ENCODE data around the gene BCAR3.

Gene BCAR3

DNA sequence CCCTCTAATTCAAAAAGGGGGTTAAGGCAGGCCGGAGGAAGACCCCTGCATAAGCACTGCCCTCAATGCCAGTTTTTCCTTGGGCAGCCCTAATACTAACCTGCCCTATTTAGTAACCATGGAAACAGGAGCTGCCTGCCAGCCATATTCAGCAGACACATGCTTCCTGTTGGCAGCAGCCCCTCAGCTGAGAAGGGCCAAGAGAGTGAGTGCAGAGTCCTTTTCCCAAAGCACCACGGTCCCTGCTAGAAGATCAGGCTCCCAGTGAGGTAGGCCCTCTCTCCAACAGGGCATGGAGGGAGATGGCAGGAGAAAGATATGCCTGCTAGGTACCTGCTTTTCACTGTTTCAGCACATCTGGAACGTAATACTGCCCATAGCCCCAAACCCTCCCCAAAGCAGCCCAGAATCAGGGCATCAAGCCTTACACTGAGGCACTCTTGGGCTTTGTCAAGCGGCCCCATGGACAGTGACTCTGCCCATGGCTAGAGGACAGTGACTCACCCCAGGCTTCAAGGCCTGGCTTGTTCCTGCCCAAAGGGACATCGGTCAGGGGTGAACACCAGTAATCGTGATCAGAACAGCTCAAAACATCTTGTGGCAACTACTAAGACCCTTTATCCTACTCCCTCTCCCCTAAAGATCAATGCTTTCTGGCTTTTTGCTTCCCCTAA is 64.5 kb downstream of the BCAR3 start:
- Histone ChIP-seq H3K36me3 (ENCODE audit: insufficient read depth, low read length) (no peaks in the 10 kb centered on the region), H3K9ac (ENCODE audit: low read depth, low read length) (no peak overlapping the region), H4K20me1 (ENCODE audit: insufficient read depth, low read length) (no peaks in the 10 kb centered on the region), H3K9me3 (ENCODE audit: insufficient read depth, low read length, severe bottlenecking) (no peaks in the 10 kb centered on the region), H3K27me3 (ENCODE audit: insufficient read depth, low read length, poor library complexity) (no peaks in the 10 kb centered on the region), H2AFZ (ENCODE audit: low read depth, low read length) (no peak overlapping the region), H3K79me2 (ENCODE audit: insufficient read depth, low read length) (no peaks in the 10 kb centered on the region), H3K4me1 (ENCODE audit: insufficient read depth, low read length) (no peaks in the 10 kb centered on the region), H3K4me3 (ENCODE audit: low read depth in 1 of 2, low read length in 2 of 2) (no peak overlapping the region), H3K27ac (ENCODE audit: low read length) (no peak overlapping the region), H3K4me2 (ENCODE audit: insufficient read depth, low read length) (no peak overlapping the region)
- ATAC-seq (ENCODE audit: insufficient read depth, low read depth) (peak; percentile 70), DNase-seq (peak; percentile 14)
- TF ChIP-seq, protein P1, sequence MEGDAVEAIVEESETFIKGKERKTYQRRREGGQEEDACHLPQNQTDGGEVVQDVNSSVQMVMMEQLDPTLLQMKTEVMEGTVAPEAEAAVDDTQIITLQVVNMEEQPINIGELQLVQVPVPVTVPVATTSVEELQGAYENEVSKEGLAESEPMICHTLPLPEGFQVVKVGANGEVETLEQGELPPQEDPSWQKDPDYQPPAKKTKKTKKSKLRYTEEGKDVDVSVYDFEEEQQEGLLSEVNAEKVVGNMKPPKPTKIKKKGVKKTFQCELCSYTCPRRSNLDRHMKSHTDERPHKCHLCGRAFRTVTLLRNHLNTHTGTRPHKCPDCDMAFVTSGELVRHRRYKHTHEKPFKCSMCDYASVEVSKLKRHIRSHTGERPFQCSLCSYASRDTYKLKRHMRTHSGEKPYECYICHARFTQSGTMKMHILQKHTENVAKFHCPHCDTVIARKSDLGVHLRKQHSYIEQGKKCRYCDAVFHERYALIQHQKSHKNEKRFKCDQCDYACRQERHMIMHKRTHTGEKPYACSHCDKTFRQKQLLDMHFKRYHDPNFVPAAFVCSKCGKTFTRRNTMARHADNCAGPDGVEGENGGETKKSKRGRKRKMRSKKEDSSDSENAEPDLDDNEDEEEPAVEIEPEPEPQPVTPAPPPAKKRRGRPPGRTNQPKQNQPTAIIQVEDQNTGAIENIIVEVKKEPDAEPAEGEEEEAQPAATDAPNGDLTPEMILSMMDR (IDR thresholded peaks at IDR 0.05; ENCODE audit: borderline replicate concordance, extremely low read depth, low read length, poor library complexity, severe bottlenecking), result no peak
- no peak for TF ChIP-seq EZH2 (IDR thresholded peaks at IDR 0.05; ENCODE audit: borderline replicate concordance, low read depth, low read length, severe bottlenecking)

DNA sequence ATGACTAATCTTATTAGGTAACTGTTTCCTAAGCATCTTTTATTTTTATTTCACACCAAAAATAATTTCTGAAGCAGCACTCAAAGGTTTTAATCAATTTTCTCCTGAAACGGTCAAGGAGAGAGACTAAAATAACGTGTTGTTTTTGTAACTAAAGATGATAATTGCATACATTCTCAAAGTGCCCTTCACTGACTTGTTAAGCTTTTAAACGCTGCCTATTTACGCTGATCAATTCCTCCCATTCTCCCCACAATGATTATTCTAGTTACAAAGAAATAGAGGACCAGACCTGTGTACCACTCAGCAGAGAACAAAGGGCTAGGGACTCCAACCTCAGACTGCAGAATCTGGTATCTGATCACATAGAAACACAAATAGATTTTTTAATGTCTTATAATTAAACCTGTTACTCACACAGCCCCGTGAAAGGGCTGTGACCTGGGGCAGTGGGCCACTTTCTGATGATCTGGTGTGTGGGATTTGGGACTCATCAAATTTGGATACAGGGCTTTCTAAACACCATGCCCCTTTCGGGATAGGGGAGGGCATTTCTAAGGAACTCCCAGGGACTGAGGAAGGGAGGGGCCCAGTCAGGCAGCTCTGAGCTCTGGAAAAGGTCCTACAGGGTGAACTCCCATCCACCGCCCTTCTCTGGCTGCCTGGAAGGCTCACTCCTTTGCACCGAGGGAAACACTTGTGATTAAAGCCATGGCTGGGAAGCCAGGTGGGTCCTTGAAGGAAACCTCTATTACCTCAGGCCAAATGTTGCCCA is 65.2 kb downstream of the BCAR3 start:
- H3K4me1 ChIP-seq (ENCODE audit: insufficient read depth, low read length), result no peaks in the 10 kb centered on the region
- no peaks in the 10 kb centered on the region for H4K20me1 ChIP-seq (ENCODE audit: insufficient read depth, low read length)
- DNase-seq (no peak), ATAC-seq (ENCODE audit: insufficient read depth, low read depth) (no peak)
- H3K36me3 ChIP-seq (ENCODE audit: insufficient read depth, low read length), result no peaks in the 10 kb centered on the region
- no peak overlapping the region for H3K4me2 ChIP-seq (ENCODE audit: insufficient read depth, low read length)
- H3K27ac ChIP-seq (ENCODE audit: low read length), result no peak overlapping the region
- no peaks in the 10 kb centered on the region for H3K79me2 ChIP-seq (ENCODE audit: insufficient read depth, low read length)
- H2AFZ ChIP-seq (ENCODE audit: low read depth, low read length), result no peak overlapping the region
- no peaks in the 10 kb centered on the region for H3K9me3 ChIP-seq (ENCODE audit: insufficient read depth, low read length, severe bottlenecking)
- TF ChIP-seq EZH2 (IDR thresholded peaks at IDR 0.05; ENCODE audit: borderline replicate concordance, low read depth, low read length, severe bottlenecking), result no peak
- TF ChIP-seq, protein P1 (IDR thresholded peaks at IDR 0.05; ENCODE audit: borderline replicate concordance, extremely low read depth, low read length, poor library complexity, severe bottlenecking), result no peak
- no peak overlapping the region for H3K9ac ChIP-seq (ENCODE audit: low read depth, low read length)
- H3K27me3 ChIP-seq (ENCODE audit: insufficient read depth, low read length, poor library complexity), result no peaks in the 10 kb centered on the region
- no peak overlapping the region for H3K4me3 ChIP-seq (ENCODE audit: low read depth in 1 of 2, low read length in 2 of 2)

DNA sequence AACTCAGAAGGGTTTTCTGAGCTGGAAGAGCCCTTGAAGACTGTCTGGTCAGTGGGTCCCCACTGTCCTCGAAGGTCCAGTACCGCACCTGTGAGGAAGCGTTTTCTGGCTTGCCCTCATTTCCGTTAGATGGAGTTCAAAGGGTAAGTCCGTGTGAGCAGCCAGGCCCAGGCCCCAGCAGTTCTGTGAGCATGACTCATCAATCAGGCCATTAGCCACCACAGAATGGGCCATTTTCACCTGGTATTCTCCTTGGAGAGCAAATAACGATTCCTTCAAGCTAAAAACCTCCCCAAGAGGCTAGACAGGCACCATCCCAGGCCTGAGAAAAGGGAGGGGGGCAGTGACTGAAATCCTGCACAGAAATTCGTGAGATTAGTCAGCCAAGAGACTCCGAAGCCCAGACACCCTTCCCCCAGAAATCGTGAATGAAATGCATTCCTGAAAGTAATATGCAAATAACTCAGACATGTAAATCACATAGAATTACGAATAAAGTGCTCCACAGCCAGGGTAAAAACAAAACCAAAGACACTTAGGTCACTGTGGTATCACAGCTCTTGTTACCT is 66.0 kb downstream of the BCAR3 start:
- DNase-seq (no peak), ATAC-seq (ENCODE audit: insufficient read depth, low read depth) (no peak)
- Histone ChIP-seq H2AFZ (ENCODE audit: low read depth, low read length) (no peak overlapping the region), H3K27ac (ENCODE audit: low read length) (no peak overlapping the region), H3K36me3 (ENCODE audit: insufficient read depth, low read length) (no peaks in the 10 kb centered on the region), H3K9ac (ENCODE audit: low read depth, low read length) (no peak overlapping the region), H3K27me3 (ENCODE audit: insufficient read depth, low read length, poor library complexity) (no peaks in the 10 kb centered on the region), H3K4me2 (ENCODE audit: insufficient read depth, low read length) (no peak overlapping the region), H4K20me1 (ENCODE audit: insufficient read depth, low read length) (no peaks in the 10 kb centered on the region), H3K4me3 (ENCODE audit: low read depth in 1 of 2, low read length in 2 of 2) (no peak overlapping the region), H3K79me2 (ENCODE audit: insufficient read depth, low read length) (no peaks in the 10 kb centered on the region), H3K4me1 (ENCODE audit: insufficient read depth, low read length) (no peaks in the 10 kb centered on the region), H3K9me3 (ENCODE audit: insufficient read depth, low read length, severe bottlenecking) (no peaks in the 10 kb centered on the region)
- TF ChIP-seq, protein P1 (IDR thresholded peaks at IDR 0.05; ENCODE audit: borderline replicate concordance, extremely low read depth, low read length, poor library complexity, severe bottlenecking), result no peak
- no peak for TF ChIP-seq EZH2 (IDR thresholded peaks at IDR 0.05; ENCODE audit: borderline replicate concordance, low read depth, low read length, severe bottlenecking)
